HepG2 (cell line): Measurements from ENCODE around the gene SAMD4A. TPM values are rescaled to one million over a fixed set of nuclear protein-coding genes. Genes with fewer than 3 reads are reported as not detected.

ENCODE experiments used
- ATAC-seq: fragments of 200-7000 bp; cut with Tn5 transposase; 3 replicates; pipeline ENCODE4 v1.9.1; 2020; ENCODE audit warnings: mild to moderate bottlenecking, moderate library complexity
- BruUV-seq: library from RNA; stranded (reverse); fragments of 400-500 nt; replicated peaks from 2 replicates; lab custom pipeline; 2021; lab: Mats Ljungman, UMichigan
- CTCF ChIA-PET: fragments of 300-600 bp; formaldehyde crosslinking; extraction: SDS; loops from one replicate; lab custom pipeline; 2021; ENCODE audit warnings: low total read pairs, inconsistent platforms, low intra/inter-chr PET ratio; lab: Yijun Ruan, JAX
- POLR2A ChIA-PET: fragments of 350-600 bp; sonication (Branson Sonifier 250); formaldehyde crosslinking; loops from one replicate; lab custom pipeline; 2020; ENCODE audit warnings: antibody characterized with exemption, inconsistent platforms; lab: Yijun Ruan, JAX
- DNase-seq: peaks from one replicate; pipeline ENCODE4 v3.0.0-alpha.2; 2015; ENCODE audit warnings: low spot score
- FAIRE-seq: peaks from 3 replicates; lab custom pipeline; 2011; peaks lifted over from hg19 to GRCh38; lab: Jason Lieb, UNC
- H2AFZ ChIP-seq: one replicate; pipeline ENCODE4 v1.6.1; 2011; ENCODE audit warnings: low read length, inconsistent platforms
- H3K27ac ChIP-seq: fragments of 300-600 bp; 3 replicates; pipeline ENCODE4 v1.8.0; 2011; ENCODE audit warnings: mixed run types, mild to moderate bottlenecking, mixed read lengths, low read length, inconsistent platforms; ENCODE audit not compliant: insufficient read depth; ENCODE audit errors: extremely low read length
- H3K27me3 ChIP-seq, 2 experiments: fragments of 200-600 bp in 1 of 2; 2 replicates in 1 of 2; 3 replicates in 1 of 2; pipeline versions ENCODE4 v1.6.0 to v1.8.0; 2011; ENCODE audit warnings: low read length in 2 of 2, mild to moderate bottlenecking in 2 of 2, moderate library complexity in 2 of 2, inconsistent platforms in 1 of 2; ENCODE audit not compliant: insufficient read depth in 2 of 2, control insufficient read depth in 1 of 2
- H3K36me3 ChIP-seq, 2 experiments: fragments of 200-600 bp in 1 of 2; replicated peaks in 1 of 2; 2 replicates in 1 of 2; 3 replicates in 1 of 2; pipeline versions ENCODE4 v1.5.1 to v1.8.0; 2011; ENCODE audit warnings: low read length in 2 of 2, inconsistent platforms in 1 of 2; ENCODE audit not compliant: insufficient read depth in 2 of 2, control insufficient read depth in 1 of 2
- H3K4me1 ChIP-seq: 2 replicates; pipeline ENCODE4 v1.5.1; 2012; ENCODE audit warnings: low read length, inconsistent platforms; ENCODE audit not compliant: insufficient read depth
- H3K4me2 ChIP-seq: 2 replicates; pipeline ENCODE4 v1.6.0; 2011; ENCODE audit warnings: low read depth, low read length, inconsistent platforms
- H3K4me3 ChIP-seq, 3 experiments: fragments of 200-600 bp in 1 of 3; sonication (generic), shearing (Covaris generic) in 1 of 3; replicated peaks in 1 of 3; 2 replicates each; pipeline ENCODE4 v1.5.1; 2011 to 2016; ENCODE audit warnings: low read length in 3 of 3, inconsistent platforms in 2 of 3, low read depth in 2 of 3, mild to moderate bottlenecking in 2 of 3, control low read depth in 1 of 3, mixed read lengths in 1 of 3; ENCODE audit not compliant: insufficient read depth in 1 of 3
- H3K79me2 ChIP-seq: one replicate; pipeline ENCODE4 v1.6.1; 2011; ENCODE audit warnings: low read length, inconsistent platforms; ENCODE audit not compliant: insufficient read depth
- H3K9ac ChIP-seq: 2 replicates; pipeline ENCODE4 v1.6.0; 2011; ENCODE audit warnings: mild to moderate bottlenecking, low read depth, low read length, inconsistent platforms; ENCODE audit not compliant: insufficient read depth
- H3K9me3 ChIP-seq: 2 replicates; pipeline ENCODE4 v1.5.1; 2012; ENCODE audit warnings: mild to moderate bottlenecking, low read length
- H4K20me1 ChIP-seq: 2 replicates; pipeline ENCODE4 v1.6.0; 2011; ENCODE audit warnings: inconsistent platforms, mild to moderate bottlenecking, low read length, moderate library complexity; ENCODE audit not compliant: insufficient read depth
- FOXM1 ChIP-seq: sonication (generic); formaldehyde crosslinking; IDR thresholded peaks from 2 replicates; pipeline ENCODE4 v1.5.0; 2020; ENCODE audit warnings: missing genetic modification reagents
- IRF2 ChIP-seq: IDR thresholded peaks from 2 replicates; pipeline ENCODE4 v1.6.1; 2018; ENCODE audit warnings: missing genetic modification reagents, missing compliant biosample characterization
- MYNN ChIP-seq: sonication (generic); formaldehyde crosslinking; IDR thresholded peaks from 2 replicates; pipeline ENCODE4 v1.4.0; 2020; ENCODE audit warnings: mild to moderate bottlenecking, low read depth, missing genetic modification reagents
- SETDB1 ChIP-seq: sonication (generic); formaldehyde crosslinking; IDR thresholded peaks from 2 replicates; pipeline ENCODE4 v1.5.1; 2020; ENCODE audit warnings: missing genetic modification reagents, mild to moderate bottlenecking, borderline replicate concordance
- STAG1 ChIP-seq: sonication (generic); formaldehyde crosslinking; IDR thresholded peaks from 2 replicates; pipeline ENCODE4 v1.4.0; 2020; ENCODE audit warnings: missing genetic modification reagents
- ZFP90 ChIP-seq: sonication (generic); formaldehyde crosslinking; IDR thresholded peaks from 2 replicates; pipeline ENCODE4 v1.8.0; 2022; ENCODE audit warnings: missing genetic modification reagents, mild to moderate bottlenecking, inconsistent platforms, borderline replicate concordance
- whole genome bisulfite sequencing: methylation state at CpG from one replicate; pipeline ENCODE4 v1.1.6; 2017; ENCODE audit warnings: low lambda C conversion rate; 5-methylcytosine and 5-hydroxymethylcytosine counted together
- in situ Hi-C: cut with HindIII; loops from 2 replicates; pipeline ENCODE4 v1.10.0; 2017; ENCODE audit warnings: low pct_unique_long_range_greater_than_20kb; ENCODE audit not compliant: extremely low pct_ligation_motif_present
- intact Hi-C: fragments of 100-400 bp; cut with micrococcal nuclease; formaldehyde crosslinking; loops from one replicate; pipeline ENCODE4 v1.10.0; 2022; ENCODE audit not compliant: unreplicated experiment
- polyA plus RNA-seq, 8 experiments: library from polyadenylated mRNA; depleted of rRNA in 3 of 8; stranded (reverse) in 7 of 8; unstranded in 1 of 8; fragments of >200 nt; fragmentation: Illumina TruSeq in 4 of 8; extraction: Trizol in 4 of 8; gene quantifications; 2 replicates each; pipeline versions ENCODE4 v1.2.1 to v1.2.3, GENCODE V29; 2011 to 2016; ENCODE audit warnings: low read depth in 4 of 8, missing spikeins in 1 of 8, mixed read lengths in 1 of 8; ENCODE audit not compliant: insufficient read depth in 1 of 8
- total RNA-seq, 5 experiments: library from RNA; depleted of rRNA; stranded (reverse); fragments of >200 nt; fragmentation: Illumina TruSeq; extraction: Trizol; gene quantifications; 2 replicates each; pipeline ENCODE4 v1.2.3, GENCODE V29; 2016; ENCODE audit warnings: low read depth in 1 of 5
- TF ChIP-seq, protein P1 (sequence below): sonication (generic); formaldehyde crosslinking; conservative IDR thresholded peaks from 2 replicates; pipeline ENCODE4 v1.8.1; 2023; ENCODE audit warnings: missing genetic modification reagents
- TF ChIP-seq, protein P2 (sequence below): sonication (generic); formaldehyde crosslinking; IDR thresholded peaks from 2 replicates; pipeline ENCODE4 v1.5.0; 2020; ENCODE audit warnings: mild to moderate bottlenecking, missing genetic modification reagents, moderate library complexity

Gene SAMD4A
- total and polyA plus RNA-seq, 2 of the 13 experiments (the other 11 are each of a cell fraction or from before 2014, with no cell fraction given) = 11.8 to 13.0 TPM

DNA sequence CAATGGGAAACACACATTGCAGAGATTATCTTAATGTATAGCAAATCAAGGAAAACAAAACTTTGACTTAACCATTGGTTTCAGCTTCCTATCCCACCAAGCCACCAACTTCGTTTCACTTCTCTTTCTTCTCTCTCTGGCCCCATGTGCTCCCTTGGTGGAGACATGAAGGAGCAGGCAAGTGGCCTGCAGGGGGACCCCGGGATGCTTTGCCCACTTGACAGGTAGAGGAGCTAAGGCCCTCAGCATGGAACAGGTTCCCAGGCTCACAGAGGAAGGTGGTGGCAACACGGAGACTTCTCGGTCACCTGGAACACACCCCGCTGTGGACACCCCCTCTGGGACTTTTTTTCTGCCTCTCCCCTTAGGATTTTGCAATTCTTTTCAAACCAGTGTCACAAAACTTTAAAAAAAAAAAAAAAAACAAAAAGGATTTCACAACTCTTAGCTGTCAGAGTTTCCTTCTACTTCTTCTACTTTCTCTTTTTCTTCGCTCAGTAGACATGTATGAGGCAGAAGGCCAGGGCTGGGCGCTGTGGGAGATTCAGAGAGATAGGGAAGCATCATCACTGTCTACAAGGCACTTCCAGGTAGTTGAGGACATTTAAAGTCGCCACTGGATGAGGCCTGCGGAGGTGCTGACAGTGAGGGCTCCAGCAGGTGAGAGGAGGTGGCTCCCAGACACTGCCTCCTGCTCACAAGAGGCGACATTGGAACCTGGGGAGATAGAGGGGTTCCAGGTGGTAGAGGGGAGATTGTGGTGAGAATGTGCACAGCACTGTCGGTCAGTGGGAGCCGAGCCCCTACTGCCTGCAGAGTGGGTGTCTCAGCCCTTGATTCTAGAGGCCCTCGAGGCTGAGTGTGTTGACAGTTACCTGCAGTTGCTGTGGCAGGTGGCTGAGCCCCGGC lies 216.1 kb downstream of the SAMD4A start:
- Histone ChIP-seq H3K27ac (no peak overlapping the region), H4K20me1 (no peaks in the 10 kb centered on the region), H3K79me2 (no peaks in the 10 kb centered on the region), H2AFZ (no peak overlapping the region), H3K4me2 (no peak overlapping the region), H3K4me3 (no peak overlapping the region), H3K9me3 (no peaks in the 10 kb centered on the region), H3K9ac (no peak overlapping the region), H3K4me1 (peaks cover 7% of the 10 kb centered on the region; the same call in 1 of the 2 replicates), H3K36me3 (peaks cover 52 to 98% of the 10 kb centered on the region in 2 experiments), H3K27me3 (no peaks in the 10 kb centered on the region)
- ATAC-seq (peak; percentile 67), DNase-seq (peak; percentile 11), FAIRE-seq (no peak)
- ChIA-PET CTCF (no interaction called here), POLR2A (no interaction called here)
- 92% methylated on average over 14 of the region's 14 CpGs for WGBS
- intact Hi-C loops (no loop called here), in situ Hi-C loops (no loop called here)
- no TSS peak for BruUV-seq
- TF ChIP-seq, protein P1, sequence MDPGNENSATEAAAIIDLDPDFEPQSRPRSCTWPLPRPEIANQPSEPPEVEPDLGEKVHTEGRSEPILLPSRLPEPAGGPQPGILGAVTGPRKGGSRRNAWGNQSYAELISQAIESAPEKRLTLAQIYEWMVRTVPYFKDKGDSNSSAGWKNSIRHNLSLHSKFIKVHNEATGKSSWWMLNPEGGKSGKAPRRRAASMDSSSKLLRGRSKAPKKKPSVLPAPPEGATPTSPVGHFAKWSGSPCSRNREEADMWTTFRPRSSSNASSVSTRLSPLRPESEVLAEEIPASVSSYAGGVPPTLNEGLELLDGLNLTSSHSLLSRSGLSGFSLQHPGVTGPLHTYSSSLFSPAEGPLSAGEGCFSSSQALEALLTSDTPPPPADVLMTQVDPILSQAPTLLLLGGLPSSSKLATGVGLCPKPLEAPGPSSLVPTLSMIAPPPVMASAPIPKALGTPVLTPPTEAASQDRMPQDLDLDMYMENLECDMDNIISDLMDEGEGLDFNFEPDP (CRISPR knock-in tag) = 0 out of 2 replicates have a peak, but pooled peaks have one; percentile 45
- TF ChIP-seq ZFP90 (CRISPR knock-in tag) (no peak), SETDB1 (CRISPR knock-in tag) (no peak), FOXM1 (CRISPR knock-in tag) (no peak), STAG1 (peak; percentile 39), MYNN (CRISPR knock-in tag) (no peak), IRF2 (CRISPR knock-in tag) (no peak)
- TF ChIP-seq, protein P2, sequence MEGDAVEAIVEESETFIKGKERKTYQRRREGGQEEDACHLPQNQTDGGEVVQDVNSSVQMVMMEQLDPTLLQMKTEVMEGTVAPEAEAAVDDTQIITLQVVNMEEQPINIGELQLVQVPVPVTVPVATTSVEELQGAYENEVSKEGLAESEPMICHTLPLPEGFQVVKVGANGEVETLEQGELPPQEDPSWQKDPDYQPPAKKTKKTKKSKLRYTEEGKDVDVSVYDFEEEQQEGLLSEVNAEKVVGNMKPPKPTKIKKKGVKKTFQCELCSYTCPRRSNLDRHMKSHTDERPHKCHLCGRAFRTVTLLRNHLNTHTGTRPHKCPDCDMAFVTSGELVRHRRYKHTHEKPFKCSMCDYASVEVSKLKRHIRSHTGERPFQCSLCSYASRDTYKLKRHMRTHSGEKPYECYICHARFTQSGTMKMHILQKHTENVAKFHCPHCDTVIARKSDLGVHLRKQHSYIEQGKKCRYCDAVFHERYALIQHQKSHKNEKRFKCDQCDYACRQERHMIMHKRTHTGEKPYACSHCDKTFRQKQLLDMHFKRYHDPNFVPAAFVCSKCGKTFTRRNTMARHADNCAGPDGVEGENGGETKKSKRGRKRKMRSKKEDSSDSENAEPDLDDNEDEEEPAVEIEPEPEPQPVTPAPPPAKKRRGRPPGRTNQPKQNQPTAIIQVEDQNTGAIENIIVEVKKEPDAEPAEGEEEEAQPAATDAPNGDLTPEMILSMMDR (CRISPR knock-in tag) = peak; percentile 42
